ENCODE data around the gene PRDX6.
"Not testable (repeated sequence)": the region's sequence is repeated elsewhere in the genome, so short reads cannot be mapped to it uniquely, and the experiment has no call there.

Gene PRDX6, protein sequence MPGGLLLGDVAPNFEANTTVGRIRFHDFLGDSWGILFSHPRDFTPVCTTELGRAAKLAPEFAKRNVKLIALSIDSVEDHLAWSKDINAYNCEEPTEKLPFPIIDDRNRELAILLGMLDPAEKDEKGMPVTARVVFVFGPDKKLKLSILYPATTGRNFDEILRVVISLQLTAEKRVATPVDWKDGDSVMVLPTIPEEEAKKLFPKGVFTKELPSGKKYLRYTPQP
- total RNA-seq, result 99.2 to 100 reads per million in 2 donors

DNA sequence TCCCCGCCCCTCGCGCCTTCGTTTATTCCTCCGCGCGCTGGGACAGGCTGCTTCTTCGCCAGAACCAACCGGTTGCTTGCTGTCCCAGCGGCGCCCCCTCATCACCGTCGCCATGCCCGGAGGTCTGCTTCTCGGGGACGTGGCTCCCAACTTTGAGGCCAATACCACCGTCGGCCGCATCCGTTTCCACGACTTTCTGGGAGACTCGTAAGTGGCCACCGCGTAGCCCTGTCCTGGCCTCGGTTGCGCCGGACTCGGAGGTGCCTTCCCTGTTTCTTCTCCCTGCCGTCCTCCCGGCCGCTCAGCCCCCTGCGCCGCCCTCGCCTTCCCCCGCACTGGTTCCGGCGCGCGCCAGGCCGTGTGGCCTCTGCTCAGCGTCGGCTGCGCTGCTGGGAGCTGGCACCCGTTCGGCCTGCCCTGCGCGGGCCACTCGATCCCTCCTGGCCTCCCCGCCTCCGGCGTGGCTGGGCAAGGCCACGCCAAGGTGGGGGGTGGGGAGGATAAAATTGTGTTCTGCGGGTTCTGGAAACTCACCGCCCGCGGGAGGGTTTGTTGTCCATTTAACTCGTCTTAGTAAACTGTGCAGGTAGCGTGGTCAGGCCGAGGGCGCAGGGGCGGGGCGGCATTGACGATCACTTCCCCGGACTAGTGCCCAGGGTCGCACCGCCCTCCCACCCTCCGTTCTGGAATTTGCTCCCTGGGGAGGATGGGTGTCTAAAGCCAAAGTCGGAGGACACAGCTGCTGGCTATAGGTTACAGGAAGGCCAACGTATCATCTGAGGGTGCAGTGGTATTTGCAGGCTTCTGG lies at the start of gene PRDX6:
TSS of gene PRDX6 (plus strand) at position 50 of the 808 bp plus-strand sequence. CDS start at position 113, 63 bp downstream.
- DNase-seq, result no peak

DNA sequence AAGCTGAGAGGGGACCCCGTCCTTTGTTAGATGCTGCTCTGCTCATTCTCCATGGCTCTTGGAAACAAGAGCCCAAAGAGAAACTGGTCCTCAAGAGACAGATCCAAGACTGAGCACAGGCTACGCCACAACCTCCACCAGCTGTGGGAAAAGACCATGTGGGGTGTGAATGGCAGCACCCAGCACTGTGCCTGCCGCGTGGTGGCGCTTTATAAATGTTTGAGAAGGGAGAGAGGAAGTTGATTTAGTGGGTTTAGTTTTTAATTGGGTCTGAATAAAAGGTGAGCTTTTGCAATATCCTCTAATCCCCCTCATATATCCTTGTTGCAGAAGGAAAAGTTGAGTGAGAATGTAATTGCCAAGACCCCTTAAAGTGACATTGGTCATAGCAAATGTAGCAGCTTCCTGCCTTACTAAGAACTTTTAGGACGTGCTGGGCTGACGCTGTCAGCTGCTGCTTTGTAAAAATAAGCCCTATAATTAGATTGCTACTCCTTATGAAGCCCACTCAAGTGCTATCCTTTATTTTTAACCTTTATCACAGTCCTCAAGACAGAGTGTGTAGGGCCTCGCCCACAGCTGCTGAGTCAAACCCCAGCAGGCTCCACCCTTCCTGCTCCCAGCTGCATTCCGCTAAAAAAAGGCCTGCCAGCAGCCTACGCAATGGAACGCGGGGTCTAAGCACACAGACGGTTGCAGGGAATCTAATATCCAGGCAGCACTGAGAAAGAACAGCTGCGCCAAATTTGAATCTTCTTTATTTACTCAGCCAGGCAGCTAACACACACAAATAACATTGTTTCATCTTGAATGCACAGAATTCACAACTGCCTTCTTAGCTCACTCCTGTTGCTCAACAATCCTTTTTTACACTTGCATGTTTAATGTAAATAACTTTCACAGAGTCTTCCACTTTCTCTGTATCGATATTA lies 47.4 kb upstream of the PRDX6 start:
- DNase-seq, result peak; percentile 13

DNA sequence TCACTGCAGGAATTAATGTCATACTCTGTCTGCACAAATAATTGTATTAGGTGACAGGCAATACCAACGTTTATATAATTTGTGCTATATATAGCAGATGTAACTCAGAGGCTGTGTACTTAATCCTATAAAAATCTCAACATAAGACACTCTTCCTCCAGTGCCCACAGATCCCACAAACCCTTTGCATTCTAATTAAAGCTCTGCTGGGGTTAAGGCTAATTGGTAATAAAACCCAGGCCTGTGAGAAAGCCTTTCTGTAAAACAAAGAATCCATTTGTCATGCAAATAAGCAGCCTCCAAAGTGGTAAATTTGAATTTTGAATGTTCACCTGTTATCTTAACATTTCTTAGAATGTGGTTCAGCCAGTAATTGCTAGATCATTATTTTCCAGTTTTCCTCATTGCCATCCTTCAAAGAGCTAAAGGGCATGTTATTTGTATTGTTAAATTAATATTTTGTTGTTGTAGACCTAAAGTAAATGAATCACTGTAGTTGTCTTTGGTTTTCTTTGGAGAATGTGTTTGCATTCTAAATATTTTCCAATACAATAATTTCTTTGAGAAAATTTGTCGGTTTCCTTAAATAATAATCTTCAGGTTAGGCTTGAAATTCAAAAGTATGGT lies 46.3 kb upstream of the PRDX6 start:
- no peak for DNase-seq

GRCh38 chr1:173431304-173432045 lies 45.7 kb upstream of the PRDX6 start:
- DNase-seq, result no peak

DNA sequence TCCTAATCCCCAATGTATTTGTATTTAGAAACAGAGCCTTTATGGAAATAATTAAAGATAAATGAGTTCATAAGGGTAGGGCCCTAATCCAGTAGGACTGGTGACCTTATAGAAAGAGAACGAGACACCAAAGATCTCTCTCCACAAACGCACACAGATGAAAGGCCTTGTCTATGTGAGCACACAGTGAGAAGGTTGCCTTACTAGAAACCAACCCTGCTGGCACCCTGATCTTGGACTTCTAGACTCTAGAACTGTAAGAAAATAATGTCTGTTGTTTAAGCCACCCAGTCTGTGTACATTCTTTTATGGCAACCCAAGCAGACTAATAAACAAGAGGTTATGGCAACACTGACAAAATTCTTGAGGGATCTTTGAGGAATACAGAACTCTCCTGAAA lies 44.8 kb upstream of the PRDX6 start:
- no peak for DNase-seq

DNA sequence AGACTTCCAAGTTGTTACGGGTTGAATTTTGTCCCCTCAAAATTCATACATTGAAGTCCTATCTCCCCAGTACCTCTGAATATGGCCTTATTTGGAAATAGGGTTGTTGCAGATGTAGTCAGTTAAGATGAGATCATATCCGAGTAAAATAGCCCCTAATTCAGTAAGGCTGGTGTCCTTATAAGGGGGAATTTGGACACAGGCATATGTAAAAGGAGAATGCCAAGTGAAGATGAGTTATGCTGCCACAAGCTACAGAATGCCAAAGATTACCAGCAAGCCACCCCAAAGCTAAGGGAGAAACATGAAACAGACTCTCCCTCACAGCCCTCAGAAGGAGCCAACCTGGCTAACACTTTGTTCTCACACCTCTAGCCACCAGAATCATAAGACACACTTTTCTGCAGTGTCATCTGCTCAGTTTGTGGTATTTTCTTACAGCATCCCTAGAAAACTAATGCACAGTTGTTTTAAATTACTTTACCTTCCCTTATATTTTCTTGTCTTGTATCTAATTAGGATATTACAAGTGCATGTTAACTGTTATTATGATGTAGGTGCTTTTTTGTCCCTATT lies 43.3 kb upstream of the PRDX6 start:
- DNase-seq, result no peak

GRCh38 chr1:173436841-173437428 lies 40.2 kb upstream of the PRDX6 start:
- no peak for DNase-seq

GRCh38 chr1:173438675-173439074 lies 38.5 kb upstream of the PRDX6 start:
- DNase-seq, result no peak

GRCh38 chr1:173440430-173440829 lies 36.7 kb upstream of the PRDX6 start:
- no peak for DNase-seq

- no peak for DNase-seq
These were observed 32.4 kb upstream of the PRDX6 start for GRCh38 chr1:173444757-173445156.

DNA sequence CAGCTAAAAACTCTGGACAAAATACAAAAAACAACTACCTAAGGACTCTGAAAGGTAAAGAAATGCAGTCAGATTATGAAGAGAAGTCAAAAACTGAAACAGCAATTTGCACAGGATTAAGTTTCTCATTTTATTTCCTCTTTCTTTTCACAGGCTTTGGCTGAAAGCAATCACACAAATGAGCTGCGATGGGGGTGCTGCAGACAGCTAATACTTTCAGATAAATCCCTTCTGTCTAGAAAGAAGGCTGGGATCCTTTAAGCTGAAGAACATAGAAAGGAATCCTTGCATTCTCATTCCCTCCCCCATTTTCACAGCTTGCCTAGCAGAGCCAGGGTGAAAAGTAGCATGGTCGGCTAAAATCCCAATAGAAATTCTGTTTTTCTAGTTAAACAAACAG lies 32.0 kb upstream of the PRDX6 start:
- no peak for DNase-seq

- DNase-seq, result no peak
These were observed 31.5 kb upstream of the PRDX6 start for GRCh38 chr1:173445656-173446055.

DNA sequence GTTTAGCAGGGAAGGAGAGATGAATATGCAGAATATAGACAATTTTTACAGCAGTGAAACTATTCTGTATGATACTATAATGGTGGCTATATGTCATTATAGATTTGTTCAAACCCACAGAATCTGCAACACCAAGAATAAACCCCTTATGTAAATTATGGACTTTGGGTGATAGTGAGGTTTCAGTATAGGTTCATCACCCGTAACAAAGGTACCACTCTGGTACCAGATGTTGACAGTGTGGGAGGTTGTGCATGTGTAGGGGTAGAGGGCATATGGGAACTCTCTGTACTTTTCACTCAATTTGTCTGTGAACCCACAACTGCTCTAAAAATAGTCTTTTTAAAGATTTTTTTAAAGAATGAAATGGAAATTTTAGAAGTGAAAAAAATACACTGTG lies 29.9 kb upstream of the PRDX6 start:
- no peak for DNase-seq

- DNase-seq, result no peak
These were observed 28.2 kb upstream of the PRDX6 start for GRCh38 chr1:173448945-173449344.

GRCh38 chr1:173451981-173452380 lies 25.2 kb upstream of the PRDX6 start:
- DNase-seq, result no peak

DNA sequence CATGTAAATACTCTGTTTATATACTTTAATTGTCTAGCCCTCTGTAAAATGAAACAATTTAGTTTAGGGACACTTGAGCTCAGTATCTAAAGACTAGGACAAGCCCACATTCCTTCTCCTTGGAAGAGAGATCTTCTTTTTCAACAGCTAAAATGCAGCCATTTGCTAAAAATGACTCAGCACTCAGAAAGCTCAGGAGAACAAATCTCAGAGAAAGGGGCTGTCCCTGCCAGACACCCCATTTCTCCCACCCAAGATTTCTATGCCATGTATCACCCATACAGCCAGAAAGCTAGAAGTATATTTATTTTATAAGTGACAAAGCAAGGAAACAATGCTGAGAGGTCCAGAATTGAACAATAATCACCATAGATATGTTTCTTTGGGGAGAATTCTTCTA lies 23.2 kb upstream of the PRDX6 start:
- DNase-seq, result no peak

- DNase-seq, result no peak
These were observed 22.1 kb upstream of the PRDX6 start for GRCh38 chr1:173454966-173455524.

- DNase-seq, result no peak
These were observed 17.2 kb upstream of the PRDX6 start for GRCh38 chr1:173459885-173460284.

- not testable (repeated sequence) for DNase-seq
These were observed 14.5 kb upstream of the PRDX6 start for GRCh38 chr1:173462666-173463065.

DNA sequence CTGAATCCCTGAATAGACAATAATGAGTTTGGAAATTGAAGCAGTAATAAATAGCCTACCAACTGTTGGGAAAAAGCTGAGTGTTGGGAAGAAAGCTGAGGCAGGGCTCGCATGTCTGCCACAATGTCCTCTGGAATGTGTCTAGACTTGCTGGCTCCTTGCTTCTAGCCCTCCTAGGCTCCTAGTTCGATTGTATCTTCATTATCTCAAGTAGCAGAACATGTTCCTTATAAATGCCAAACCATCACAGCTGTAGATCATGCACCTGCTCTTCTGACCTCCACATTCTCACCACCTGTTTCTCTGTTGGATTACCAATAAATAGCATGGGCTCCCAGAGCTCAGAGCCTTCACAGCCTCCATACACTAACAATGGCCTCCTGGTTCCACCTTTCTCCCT lies 12.9 kb upstream of the PRDX6 start:
- not testable (repeated sequence) for DNase-seq

GRCh38 chr1:173467426-173467825 lies 9.7 kb upstream of the PRDX6 start:
- DNase-seq, result no peak

All from activated gamma-delta T cell (primary cell).